ENCODE data around the gene HS3ST6. TPM values are rescaled to one million over a fixed set of nuclear protein-coding genes. Genes with fewer than 3 reads are reported as not detected.

The HS3ST6 gene
- polyA plus RNA-seq, 1 experiment, result not detected

DNA sequence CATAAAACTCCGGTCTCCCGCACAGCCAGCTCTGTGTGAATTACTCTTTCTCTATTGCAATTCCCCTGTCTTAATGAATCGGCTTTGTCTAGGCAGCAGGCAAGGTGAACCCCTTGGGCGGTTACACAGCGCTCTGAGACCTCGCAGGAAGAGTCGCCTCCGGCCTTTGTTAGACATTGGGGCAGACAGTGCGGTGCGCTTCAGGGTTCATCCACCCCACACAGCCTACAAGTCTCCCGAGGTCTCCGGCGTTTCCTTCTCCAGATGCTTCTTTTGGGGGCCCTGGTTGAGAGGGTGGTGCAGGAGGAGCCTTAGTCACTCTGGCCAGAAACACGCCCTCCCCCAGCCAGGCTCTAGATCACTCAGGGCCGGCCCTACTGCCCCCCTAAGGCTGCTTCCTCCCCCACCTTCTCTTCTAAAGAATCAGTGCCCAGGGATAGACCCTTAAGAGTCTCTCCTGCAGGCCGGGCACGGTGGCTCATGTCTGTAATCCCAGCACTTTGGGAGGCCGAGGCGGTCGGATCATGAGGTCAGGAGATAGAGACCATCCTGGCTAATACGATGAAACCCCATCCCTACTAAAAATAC is 26.5 kb upstream of the HS3ST6 start:
- ChIA-PET CTCF (interaction anchor here (2.3 to 2.5 kb wide), 2 partner anchors 14 to 15 kb away, joined by 6 to 18 read pairs; partner anchors contain the start of gene NDUFB10), POLR2A (no interaction called here)
- H3K4me3 ChIP-seq (ENCODE audit: low read depth, low read length), result no peak overlapping the region
- no peaks in the 10 kb centered on the region for H3K27me3 ChIP-seq (ENCODE audit: control insufficient read depth, insufficient read depth, low read length)
- no peak for DNase-seq (ENCODE audit: low read depth)
- peaks cover 4% of the 10 kb centered on the region; the same call in 1 of the 2 replicates for H3K36me3 ChIP-seq (ENCODE audit: control insufficient read depth, insufficient read depth, low read length)
- TF ChIP-seq, protein P1, sequence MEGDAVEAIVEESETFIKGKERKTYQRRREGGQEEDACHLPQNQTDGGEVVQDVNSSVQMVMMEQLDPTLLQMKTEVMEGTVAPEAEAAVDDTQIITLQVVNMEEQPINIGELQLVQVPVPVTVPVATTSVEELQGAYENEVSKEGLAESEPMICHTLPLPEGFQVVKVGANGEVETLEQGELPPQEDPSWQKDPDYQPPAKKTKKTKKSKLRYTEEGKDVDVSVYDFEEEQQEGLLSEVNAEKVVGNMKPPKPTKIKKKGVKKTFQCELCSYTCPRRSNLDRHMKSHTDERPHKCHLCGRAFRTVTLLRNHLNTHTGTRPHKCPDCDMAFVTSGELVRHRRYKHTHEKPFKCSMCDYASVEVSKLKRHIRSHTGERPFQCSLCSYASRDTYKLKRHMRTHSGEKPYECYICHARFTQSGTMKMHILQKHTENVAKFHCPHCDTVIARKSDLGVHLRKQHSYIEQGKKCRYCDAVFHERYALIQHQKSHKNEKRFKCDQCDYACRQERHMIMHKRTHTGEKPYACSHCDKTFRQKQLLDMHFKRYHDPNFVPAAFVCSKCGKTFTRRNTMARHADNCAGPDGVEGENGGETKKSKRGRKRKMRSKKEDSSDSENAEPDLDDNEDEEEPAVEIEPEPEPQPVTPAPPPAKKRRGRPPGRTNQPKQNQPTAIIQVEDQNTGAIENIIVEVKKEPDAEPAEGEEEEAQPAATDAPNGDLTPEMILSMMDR (IDR thresholded peaks at IDR 0.05; ENCODE audit: insufficient read depth, low read depth, low read length), result no peak

GRCh38 chr16:1942810-1943726 is 24.9 kb upstream of the HS3ST6 start, which contains the start of gene MSRB1:
TSS of gene MSRB1 (minus strand) at chr16:1943199. CDS start at chr16:1943156, 43 bp downstream.
- POLR2A ChIA-PET, result no interaction called here
- CTCF ChIA-PET, result interaction anchor here (0.5 to 2.5 kb wide), 6 partner anchors 13 to 204 kb away, joined by 3 to 18 read pairs (median 3); no protein-coding TSS in a partner anchor
- Histone ChIP-seq H3K36me3 (ENCODE audit: control insufficient read depth, insufficient read depth, low read length) (peaks cover 17% of the 10 kb centered on the region), H3K4me3 (ENCODE audit: low read depth, low read length) (peak within 1 kb of the TSS; percentile 81), H3K27me3 (ENCODE audit: control insufficient read depth, insufficient read depth, low read length) (no peaks in the 10 kb centered on the region)
- DNase-seq (ENCODE audit: low read depth), result peak; percentile 85
- TF ChIP-seq, protein P1 (IDR thresholded peaks at IDR 0.05; ENCODE audit: insufficient read depth, low read depth, low read length), result no peak

DNA sequence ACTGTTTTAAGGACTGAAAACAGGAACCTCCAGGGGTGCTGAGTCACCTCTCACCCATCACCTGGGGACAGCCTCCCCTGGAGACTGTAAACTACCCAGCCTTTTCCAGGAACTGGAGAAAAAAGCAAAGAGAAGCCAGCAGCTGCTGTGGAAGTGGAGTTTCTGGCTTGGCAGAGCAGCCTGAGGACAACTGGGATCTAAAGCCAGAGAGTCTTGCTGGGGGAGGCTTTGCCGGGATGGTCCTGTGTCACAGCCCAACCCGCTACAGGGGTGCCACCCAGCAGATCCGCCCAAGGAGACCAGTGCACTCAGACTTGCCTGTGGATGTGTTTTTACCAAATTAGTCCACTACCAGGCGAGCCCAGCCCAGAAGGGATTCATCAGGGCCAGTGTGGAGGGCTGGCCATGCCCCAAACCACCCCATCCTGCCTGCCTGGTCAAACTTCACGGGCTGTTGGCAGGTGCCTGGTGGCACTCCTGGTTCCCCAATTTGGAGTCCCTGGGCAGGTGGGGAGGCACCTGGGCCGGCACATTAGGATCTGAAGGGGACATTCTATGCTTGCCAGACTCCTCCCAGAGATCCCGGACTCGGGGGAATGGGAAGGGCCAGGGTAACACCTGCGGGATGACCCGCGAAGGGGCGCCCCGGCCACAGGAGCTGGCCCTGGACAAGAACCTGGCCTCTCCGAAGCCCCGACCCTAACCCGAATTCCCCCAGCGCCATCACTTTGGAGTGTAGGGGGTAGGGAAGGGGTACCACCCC is 24.0 kb upstream of the HS3ST6 start:
- ChIA-PET POLR2A (no interaction called here), CTCF (interaction anchor here (1.7 to 2.7 kb wide), 3 partner anchors 12 to 78 kb away, joined by 5 to 21 read pairs (median 18); no protein-coding TSS in a partner anchor)
- H3K27me3 ChIP-seq (ENCODE audit: control insufficient read depth, insufficient read depth, low read length), result no peaks in the 10 kb centered on the region
- H3K4me3 ChIP-seq (ENCODE audit: low read depth, low read length), result peak overlapping the region; percentile 81
- peaks cover 17% of the 10 kb centered on the region for H3K36me3 ChIP-seq (ENCODE audit: control insufficient read depth, insufficient read depth, low read length)
- TF ChIP-seq, protein P1 (IDR thresholded peaks at IDR 0.05; ENCODE audit: insufficient read depth, low read depth, low read length), result no peak
- DNase-seq (ENCODE audit: low read depth), result no peak

DNA sequence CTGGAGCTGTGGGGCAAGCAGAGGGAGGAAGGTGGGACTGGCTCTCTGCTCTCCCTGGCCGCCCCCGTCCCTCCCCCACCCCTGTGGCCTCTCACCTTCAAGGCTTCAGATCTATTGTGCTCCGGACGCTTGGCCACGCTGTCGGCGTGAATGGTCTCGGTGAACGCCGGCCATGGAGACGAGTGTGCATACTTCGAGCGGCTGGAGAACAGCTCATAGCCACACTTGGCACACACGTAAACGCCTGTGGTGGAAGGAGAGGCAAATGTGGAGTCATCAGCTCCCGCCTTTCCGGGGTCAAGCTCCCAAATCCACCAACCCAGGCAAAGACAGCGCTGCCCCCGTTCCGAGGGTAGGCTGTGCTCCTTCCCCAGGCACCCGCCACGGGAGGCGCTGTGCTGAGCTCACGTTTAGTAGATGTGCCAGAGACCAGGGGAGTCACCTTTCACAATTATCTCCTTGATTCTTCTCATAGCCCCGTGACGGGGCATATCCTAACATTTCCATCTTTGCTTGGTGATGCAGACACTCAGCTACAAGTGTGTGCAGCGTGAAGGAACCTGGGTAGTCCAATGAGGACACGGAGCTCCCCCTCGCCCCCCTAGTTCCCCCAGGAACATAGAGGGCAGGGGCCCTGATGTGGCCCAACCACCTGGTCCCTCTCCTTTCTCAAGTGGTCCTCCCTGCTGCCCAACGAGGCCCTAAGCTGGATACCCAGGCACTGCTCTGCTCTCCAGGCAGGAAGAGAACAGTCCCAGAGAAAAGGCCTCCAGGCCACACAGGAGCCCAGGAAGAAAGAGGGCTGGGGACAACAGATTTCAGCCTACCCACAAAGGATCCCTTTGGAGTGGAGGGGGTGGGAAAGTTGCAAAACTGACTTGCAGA is 23.2 kb upstream of the HS3ST6 start:
- TF ChIP-seq, protein P1 (IDR thresholded peaks at IDR 0.05; ENCODE audit: insufficient read depth, low read depth, low read length), result no peak
- POLR2A ChIA-PET, result interaction anchor here (0.9 kb wide), 1 partner anchor 23 kb away, joined by 10 read pairs; the partner anchor contains the start of gene RPS2
- H3K36me3 ChIP-seq (ENCODE audit: control insufficient read depth, insufficient read depth, low read length), result peaks cover 19% of the 10 kb centered on the region
- no peaks in the 10 kb centered on the region for H3K27me3 ChIP-seq (ENCODE audit: control insufficient read depth, insufficient read depth, low read length)
- DNase-seq (ENCODE audit: low read depth), result no peak
- CTCF ChIA-PET, result interaction anchor here (1.7 to 2.7 kb wide), 2 partner anchors 12 to 77 kb away, joined by 5 to 21 read pairs; no protein-coding TSS in a partner anchor
- H3K4me3 ChIP-seq (ENCODE audit: low read depth, low read length), result no peak overlapping the region

Measured in BJ (cell line).